Tibial nerve (tissue), 4 donors: ENCODE data around the gene COL25A1. TPM values are rescaled to one million over a fixed set of nuclear protein-coding genes. Genes with fewer than 3 reads are reported as not detected.

Experiments
- DNase-seq, 2 donors: peaks; one replicate each; pipeline ENCODE4 v3.0.0-alpha.2; 2019; ENCODE audit warnings: low spot score in 2 of 2
- H3K27ac ChIP-seq, 4 donors: fragments of 200-600 bp; sonication (generic) in 3 of 4; one replicate each; pipeline ENCODE4 v1.5.1; 2017 to 2019; ENCODE audit warnings: mild to moderate bottlenecking in 1 of 4
- H3K27me3 ChIP-seq, 2 donors: fragments of 200-600 bp; sonication (generic) in 1 of 2; one replicate each; pipeline versions ENCODE4 v1.5.1 to v1.6.0; 2017 to 2019
- H3K36me3 ChIP-seq, 3 donors: fragments of 200-600 bp; sonication (generic); one replicate each; pipeline ENCODE4 v1.5.1; 2018 to 2019
- H3K4me1 ChIP-seq, 4 donors: fragments of 200-600 bp; sonication (generic) in 3 of 4; one replicate each; pipeline ENCODE4 v1.5.1; 2017 to 2019
- H3K4me3 ChIP-seq, 4 donors: fragments of 200-600 bp; sonication (generic) in 3 of 4; one replicate each; pipeline ENCODE4 v1.5.1; 2017 to 2019; ENCODE audit warnings: mild to moderate bottlenecking in 1 of 4, moderate library complexity in 1 of 4
- H3K9me3 ChIP-seq, 4 donors: fragments of 200-600 bp; sonication (generic) in 3 of 4; one replicate each; pipeline ENCODE4 v1.5.1; 2017 to 2019
- EP300 ChIP-seq, 2 donors: sonication (generic); formaldehyde crosslinking; IDR thresholded peaks; one replicate each; pipeline ENCODE4 v1.6.1; 2017; ENCODE audit warnings: antibody characterized with exemption in 2 of 2, mild to moderate bottlenecking in 1 of 2
- POLR2A ChIP-seq, 2 donors: fragments of 450-650 bp; IDR thresholded peaks; one replicate each; pipeline ENCODE4 v1.6.1; 2017; ENCODE audit warnings: antibody characterized with exemption in 2 of 2, mild to moderate bottlenecking in 2 of 2, moderate library complexity in 2 of 2
- WGBS, 2 donors: methylation state at CpG; one replicate each; pipeline ENCODE4 v1.1.5; 2018; 5-methylcytosine and 5-hydroxymethylcytosine counted together
- total RNA-seq, 4 donors: library from RNA; depleted of rRNA; stranded (reverse); fragments of >200 nt; gene quantifications; one replicate each; pipeline ENCODE4 v1.1.0, GENCODE V29; 2016
- TF ChIP-seq, protein P1 (sequence below), 5 experiments: fragments of 200-600 bp in 3 of 5; fragments of 450-650 bp in 2 of 5; sonication (generic) in 3 of 5; IDR thresholded peaks; one replicate each; pipeline ENCODE4 v1.5.1; 2016 to 2019; ENCODE audit warnings: antibody characterized with exemption in 5 of 5, mild to moderate bottlenecking in 3 of 5, moderate library complexity in 2 of 5

COL25A1 gene
- total RNA-seq, 4 donors from 2014 or later = 1.5 to 4.1 (median 2.3) TPM

DNA sequence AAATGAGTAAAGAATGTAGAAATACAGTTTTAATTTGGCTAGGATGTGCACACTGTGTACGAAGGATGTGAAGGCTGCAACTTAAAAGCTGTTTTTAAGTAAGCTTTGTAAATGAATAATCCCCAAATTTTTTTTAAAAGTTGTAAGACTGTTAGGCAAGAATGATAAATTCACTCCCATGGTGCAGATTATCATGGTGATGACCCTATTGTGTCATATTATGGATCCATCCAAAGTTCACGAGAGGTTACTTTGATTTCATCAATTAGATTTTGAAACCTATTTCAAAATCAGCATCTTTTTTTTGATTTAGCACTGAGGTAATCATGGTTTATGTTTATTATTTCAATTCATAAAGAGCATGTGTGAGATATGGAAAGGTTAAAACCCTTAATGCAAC, 476.7 kb downstream of the COL25A1 start:
- Histone ChIP-seq H3K4me3 (no peak overlapping the region), H3K27ac (no peak overlapping the region), H3K4me1 (no peaks in the 10 kb centered on the region), H3K27me3 (no peaks in the 10 kb centered on the region), H3K9me3 (no peaks in the 10 kb centered on the region), H3K36me3 (no peaks in the 10 kb centered on the region)
- no peak for DNase-seq
- WGBS, 2 donors = 85 to 86% methylated on average over 2 of the region's 2 CpGs
- TF ChIP-seq EP300 (IDR thresholded peaks at IDR 0.05) = no peak
- TF ChIP-seq POLR2A (IDR thresholded peaks at IDR 0.05) = no peak
- TF ChIP-seq, protein P1, sequence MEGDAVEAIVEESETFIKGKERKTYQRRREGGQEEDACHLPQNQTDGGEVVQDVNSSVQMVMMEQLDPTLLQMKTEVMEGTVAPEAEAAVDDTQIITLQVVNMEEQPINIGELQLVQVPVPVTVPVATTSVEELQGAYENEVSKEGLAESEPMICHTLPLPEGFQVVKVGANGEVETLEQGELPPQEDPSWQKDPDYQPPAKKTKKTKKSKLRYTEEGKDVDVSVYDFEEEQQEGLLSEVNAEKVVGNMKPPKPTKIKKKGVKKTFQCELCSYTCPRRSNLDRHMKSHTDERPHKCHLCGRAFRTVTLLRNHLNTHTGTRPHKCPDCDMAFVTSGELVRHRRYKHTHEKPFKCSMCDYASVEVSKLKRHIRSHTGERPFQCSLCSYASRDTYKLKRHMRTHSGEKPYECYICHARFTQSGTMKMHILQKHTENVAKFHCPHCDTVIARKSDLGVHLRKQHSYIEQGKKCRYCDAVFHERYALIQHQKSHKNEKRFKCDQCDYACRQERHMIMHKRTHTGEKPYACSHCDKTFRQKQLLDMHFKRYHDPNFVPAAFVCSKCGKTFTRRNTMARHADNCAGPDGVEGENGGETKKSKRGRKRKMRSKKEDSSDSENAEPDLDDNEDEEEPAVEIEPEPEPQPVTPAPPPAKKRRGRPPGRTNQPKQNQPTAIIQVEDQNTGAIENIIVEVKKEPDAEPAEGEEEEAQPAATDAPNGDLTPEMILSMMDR (IDR thresholded peaks at IDR 0.05) = no peak

DNA sequence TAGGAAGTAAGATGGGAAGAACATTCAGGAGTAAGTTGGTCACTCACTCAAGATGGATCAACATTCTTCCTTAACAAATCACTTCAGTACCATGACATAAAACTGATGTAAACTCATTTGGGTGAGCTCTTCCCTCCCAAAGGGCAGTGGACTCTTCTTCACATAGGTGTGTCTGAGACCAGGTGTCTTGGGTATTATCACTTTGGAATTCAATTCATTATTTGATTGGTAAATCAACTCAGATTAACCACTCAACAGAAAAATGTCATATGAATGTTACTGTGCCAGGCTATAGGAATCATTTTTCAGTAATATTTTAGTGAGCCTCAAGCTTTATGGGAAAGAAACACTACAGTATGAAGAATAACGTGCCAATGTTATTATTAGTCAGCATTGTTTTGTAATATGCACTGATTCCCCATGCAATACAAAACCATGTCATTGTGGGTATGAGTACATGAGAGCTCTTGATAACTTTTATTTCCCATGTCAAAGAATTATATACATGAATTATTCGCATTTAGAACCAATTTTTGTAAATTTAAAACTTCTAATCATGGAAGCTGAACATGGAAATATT, 481.0 kb downstream of the COL25A1 start:
- no peak for DNase-seq
- Histone ChIP-seq H3K4me1 (no peaks in the 10 kb centered on the region), H3K9me3 (no peaks in the 10 kb centered on the region), H3K27ac (no peak overlapping the region), H3K27me3 (no peaks in the 10 kb centered on the region), H3K4me3 (no peak overlapping the region), H3K36me3 (no peaks in the 10 kb centered on the region)
- TF ChIP-seq, protein P1 (IDR thresholded peaks at IDR 0.05) = no peak
- TF ChIP-seq POLR2A (IDR thresholded peaks at IDR 0.05) (no peak), EP300 (IDR thresholded peaks at IDR 0.05) (no peak)
- 46 to 74% methylated on average over 2 of the region's 2 CpGs for WGBS, 2 donors

GRCh38 chr4:108820492-108821350, 481.7 kb downstream of the COL25A1 start:
- H3K9me3 ChIP-seq = no peaks in the 10 kb centered on the region
- H3K4me3 ChIP-seq = no peak overlapping the region
- no peak overlapping the region for H3K27ac ChIP-seq
- WGBS, 2 donors = 60 to 64% methylated on average over 1 of the region's 1 CpG
- no peaks in the 10 kb centered on the region for H3K4me1 ChIP-seq
- TF ChIP-seq, protein P1 (IDR thresholded peaks at IDR 0.05) = no peak
- TF ChIP-seq POLR2A (IDR thresholded peaks at IDR 0.05) (no peak), EP300 (IDR thresholded peaks at IDR 0.05) (no peak)
- DNase-seq = no peak
- H3K27me3 ChIP-seq = no peaks in the 10 kb centered on the region
- no peaks in the 10 kb centered on the region for H3K36me3 ChIP-seq

- 80 to 89% methylated on average over 4 of the region's 4 CpGs for WGBS, 2 donors
- TF ChIP-seq, protein P1 (IDR thresholded peaks at IDR 0.05) = no peak
- H3K36me3 ChIP-seq = no peaks in the 10 kb centered on the region
Measured at GRCh38 chr4:108814326-108814725, 488.1 kb downstream of the COL25A1 start.

GRCh38 chr4:108813261-108813660, 489.2 kb downstream of the COL25A1 start:
- H3K9me3 ChIP-seq = no peaks in the 10 kb centered on the region

More at GRCh38 chr4:108814326-108814725, 488.1 kb downstream of the COL25A1 start:
- Histone ChIP-seq H3K27me3 (no peaks in the 10 kb centered on the region), H3K9me3 (no peaks in the 10 kb centered on the region), H3K4me1 (no peaks in the 10 kb centered on the region), H3K27ac (no peak overlapping the region), H3K4me3 (no peak overlapping the region)
- no peak for DNase-seq

More at GRCh38 chr4:108813261-108813660, 489.2 kb downstream of the COL25A1 start:
- H3K4me3 ChIP-seq = no peak overlapping the region
- no peaks in the 10 kb centered on the region for H3K4me1 ChIP-seq
- H3K27me3 ChIP-seq = no peaks in the 10 kb centered on the region
- DNase-seq = no peak
- TF ChIP-seq EP300 (IDR thresholded peaks at IDR 0.05) (no peak), POLR2A (IDR thresholded peaks at IDR 0.05) (no peak)
- TF ChIP-seq, protein P1 (IDR thresholded peaks at IDR 0.05) = no peak
- no peaks in the 10 kb centered on the region for H3K36me3 ChIP-seq
- WGBS, 2 donors = 91 to 94% methylated on average over 3 of the region's 3 CpGs
- H3K27ac ChIP-seq = no peak overlapping the region
